GM23338 (cell line): ENCODE measurements around the gene RPH3AL. TPM values are rescaled to one million over a fixed set of nuclear protein-coding genes. Genes with fewer than 3 reads are reported as not detected.

Experiments used
- ATAC-seq: fragments of 200-7000 bp; cut with Tn5 transposase; 3 replicates; pipeline ENCODE4 v1.9.1; 2020
- DNase-seq: peaks from one replicate; pipeline ENCODE4 v3.0.0-alpha.2; 2015; ENCODE audit warnings: low spot score
- H2AFZ ChIP-seq: fragments of 200-600 bp; sonication (generic); 2 replicates; pipeline ENCODE4 v1.8.0; 2016; ENCODE audit warnings: antibody characterized with exemption, mild to moderate bottlenecking, moderate library complexity
- H3F3A ChIP-seq: fragments of 200-600 bp; sonication (generic); replicated peaks from 2 replicates; pipeline ENCODE4 v1.8.0; 2017; ENCODE audit warnings: antibody characterized with exemption, mixed run types, low read depth
- H3K27ac ChIP-seq: fragments of 200-600 bp; sonication (generic); 2 replicates; pipeline ENCODE4 v1.6.1; 2016; ENCODE audit warnings: low read depth
- H3K27me3 ChIP-seq: fragments of 200-600 bp; sonication (generic); 2 replicates; pipeline ENCODE4 v1.8.0; 2016; ENCODE audit warnings: mild to moderate bottlenecking, mixed run types, moderate library complexity; ENCODE audit not compliant: insufficient read depth
- H3K36me3 ChIP-seq: fragments of 200-600 bp; sonication (generic); 2 replicates; pipeline ENCODE4 v1.8.0; 2016; ENCODE audit warnings: mild to moderate bottlenecking; ENCODE audit not compliant: insufficient read depth
- H3K4me1 ChIP-seq: fragments of 200-600 bp; sonication (generic); 2 replicates; pipeline ENCODE4 v1.8.0; 2016; ENCODE audit warnings: mild to moderate bottlenecking, moderate library complexity; ENCODE audit not compliant: insufficient read depth
- H3K4me2 ChIP-seq: fragments of 200-600 bp; sonication (generic); 2 replicates; pipeline ENCODE4 v1.7.1; 2017; ENCODE audit warnings: mixed run types
- H3K4me3 ChIP-seq: fragments of 200-600 bp; sonication (generic); 2 replicates; pipeline ENCODE4 v1.6.1; 2016; ENCODE audit warnings: mixed run types
- H3K79me2 ChIP-seq: fragments of 200-600 bp; sonication (generic); replicated peaks from 2 replicates; pipeline ENCODE4 v1.8.0; 2017; ENCODE audit warnings: mild to moderate bottlenecking; ENCODE audit not compliant: insufficient read depth
- H3K9me2 ChIP-seq: fragments of 200-600 bp; sonication (generic); 2 replicates; pipeline ENCODE4 v1.8.0; 2017; ENCODE audit not compliant: insufficient read depth
- H4K20me1 ChIP-seq: fragments of 200-600 bp; sonication (generic); replicated peaks from 2 replicates; pipeline ENCODE4 v1.8.0; 2017; ENCODE audit warnings: mild to moderate bottlenecking; ENCODE audit not compliant: insufficient read depth
- H3K27ac Mint-ChIP-seq: 2 replicates; pipeline ENCODE4 v1.8.0; 2020; ENCODE audit warnings: inconsistent platforms, mild to moderate bottlenecking, moderate library complexity, mixed read lengths
- H3K27me3 Mint-ChIP-seq: 3 replicates; pipeline ENCODE4 v1.8.0; 2022; ENCODE audit warnings: low read depth, mild to moderate bottlenecking, moderate library complexity, mixed read lengths, inconsistent platforms; ENCODE audit not compliant: insufficient read depth, poor library complexity
- H3K36me3 Mint-ChIP-seq: 3 replicates; pipeline ENCODE4 v1.8.0; 2021; ENCODE audit warnings: low read depth, mild to moderate bottlenecking, inconsistent platforms, moderate library complexity, mixed read lengths
- H3K4me1 Mint-ChIP-seq: 3 replicates; pipeline ENCODE4 v1.8.0; 2020; ENCODE audit warnings: mild to moderate bottlenecking, inconsistent platforms, mixed read lengths
- H3K4me3 Mint-ChIP-seq: 3 replicates; pipeline ENCODE4 v1.8.0; 2021; ENCODE audit warnings: moderate library complexity, mild to moderate bottlenecking, inconsistent platforms, mixed read lengths
- H3K9me3 Mint-ChIP-seq: 3 replicates; pipeline ENCODE4 v1.8.0; 2020; ENCODE audit warnings: moderate library complexity, mild to moderate bottlenecking, inconsistent platforms, mixed read lengths
- CREB1 ChIP-seq: fragments of 250-450 bp; sonication (Bioruptor Pico); IDR thresholded peaks from 2 replicates; pipeline ENCODE4 v1.5.0; 2020; ENCODE audit warnings: low read depth, mild to moderate bottlenecking, moderate library complexity
- CTCF ChIP-seq, 2 experiments: fragments of 200-600 bp in 1 of 2; sonication (generic) in 1 of 2; conservative IDR thresholded peaks; 2 replicates each; pipeline versions ENCODE4 v1.5.1 to v1.6.1; 2016 to 2017; ENCODE audit warnings: antibody characterized with exemption in 2 of 2, low read depth in 2 of 2, mild to moderate bottlenecking in 2 of 2, moderate library complexity in 1 of 2
- ETS1 ChIP-seq: IDR thresholded peaks from 2 replicates; pipeline ENCODE4 v1.6.1; 2016; ENCODE audit warnings: antibody characterized with exemption
- EZH2 ChIP-seq: fragments of 200-600 bp; sonication (generic); IDR thresholded peaks from one replicate; pipeline ENCODE4 v1.8.0; 2017; ENCODE audit warnings: antibody characterized with exemption, mild to moderate bottlenecking, low read depth; ENCODE audit not compliant: unreplicated experiment
- EZH2phosphoT487 ChIP-seq: fragments of 200-600 bp; sonication (generic); IDR thresholded peaks from one replicate; pipeline ENCODE4 v1.8.1; 2018; ENCODE audit warnings: antibody characterized with exemption; ENCODE audit not compliant: unreplicated experiment
- JUNB ChIP-seq: IDR thresholded peaks from one replicate; pipeline ENCODE4 v1.6.1; 2016; ENCODE audit warnings: antibody characterized with exemption; ENCODE audit not compliant: unreplicated experiment
- NANOG ChIP-seq: IDR thresholded peaks from 2 replicates; pipeline ENCODE4 v1.6.1; 2016; ENCODE audit warnings: antibody characterized with exemption, borderline replicate concordance
- POLR2AphosphoS5 ChIP-seq: IDR thresholded peaks from 2 replicates; pipeline ENCODE4 v1.6.1; 2016; ENCODE audit warnings: antibody characterized with exemption, low read depth
- REST ChIP-seq: IDR thresholded peaks from one replicate; pipeline ENCODE4 v1.6.1; 2018; ENCODE audit warnings: antibody characterized with exemption; ENCODE audit not compliant: unreplicated experiment
- STAT1 ChIP-seq: IDR thresholded peaks from one replicate; pipeline ENCODE4 v1.6.1; 2016; ENCODE audit warnings: antibody characterized with exemption; ENCODE audit not compliant: unreplicated experiment
- ZNF114 ChIP-seq: fragments of 250-450 bp; sonication (Bioruptor Pico); IDR thresholded peaks from 2 replicates; pipeline ENCODE4 v1.5.0; 2020; ENCODE audit warnings: mild to moderate bottlenecking, moderate library complexity
- ZNF331 ChIP-seq: fragments of 250-450 bp; sonication (Bioruptor Pico); IDR thresholded peaks from 2 replicates; pipeline ENCODE4 v1.5.0; 2020; ENCODE audit warnings: low read depth, mild to moderate bottlenecking, moderate library complexity
- polyA plus RNA-seq: library from polyadenylated mRNA; unstranded; fragments of >200 nt; fragmentation: Nextera tagmentation; extraction: Ambion mirVana; gene quantifications from 2 replicates; pipeline ENCODE4 v1.2.1, GENCODE V29; 2016
- total RNA-seq: library from RNA; depleted of rRNA; stranded (reverse); fragments of >200 nt; shearing (Covaris generic); gene quantifications from 2 replicates; pipeline ENCODE4 v1.2.3, GENCODE V29; 2014
- TF ChIP-seq, protein P1 (sequence below): fragments of 250-450 bp; sonication (Bioruptor Pico); IDR thresholded peaks from 2 replicates; pipeline ENCODE4 v1.5.0; 2020; ENCODE audit warnings: mild to moderate bottlenecking, moderate library complexity

RPH3AL gene
- total and polyA plus RNA-seq, 2 experiments from 2014 or later = 2.7 to 6.3 TPM

- no peaks in the 10 kb centered on the region for H3F3A ChIP-seq
- no peak overlapping the region for H3K27ac Mint-ChIP-seq
- H3K4me1 Mint-ChIP-seq = peaks cover 24% of the 10 kb centered on the region
- no peaks in the 10 kb centered on the region for H3K27me3 ChIP-seq
- TF ChIP-seq STAT1 = no peak
- no peak for TF ChIP-seq POLR2AphosphoS5
- TF ChIP-seq CREB1 (CRISPR knock-in tag) = no peak
- no peak for TF ChIP-seq EZH2
- no peak for TF ChIP-seq REST
- TF ChIP-seq ZNF114 (CRISPR knock-in tag) = no peak
- TF ChIP-seq NANOG = no peak
- TF ChIP-seq ZNF331 (CRISPR knock-in tag) = no peak
- no peak for TF ChIP-seq EZH2phosphoT487
- no peak for TF ChIP-seq CTCF (conservative IDR thresholded peaks at IDR 0.05; ENCODE audit: low read depth in 2 of 2)
- TF ChIP-seq JUNB = no peak
- TF ChIP-seq ETS1 = no peak
- TF ChIP-seq, protein P1, sequence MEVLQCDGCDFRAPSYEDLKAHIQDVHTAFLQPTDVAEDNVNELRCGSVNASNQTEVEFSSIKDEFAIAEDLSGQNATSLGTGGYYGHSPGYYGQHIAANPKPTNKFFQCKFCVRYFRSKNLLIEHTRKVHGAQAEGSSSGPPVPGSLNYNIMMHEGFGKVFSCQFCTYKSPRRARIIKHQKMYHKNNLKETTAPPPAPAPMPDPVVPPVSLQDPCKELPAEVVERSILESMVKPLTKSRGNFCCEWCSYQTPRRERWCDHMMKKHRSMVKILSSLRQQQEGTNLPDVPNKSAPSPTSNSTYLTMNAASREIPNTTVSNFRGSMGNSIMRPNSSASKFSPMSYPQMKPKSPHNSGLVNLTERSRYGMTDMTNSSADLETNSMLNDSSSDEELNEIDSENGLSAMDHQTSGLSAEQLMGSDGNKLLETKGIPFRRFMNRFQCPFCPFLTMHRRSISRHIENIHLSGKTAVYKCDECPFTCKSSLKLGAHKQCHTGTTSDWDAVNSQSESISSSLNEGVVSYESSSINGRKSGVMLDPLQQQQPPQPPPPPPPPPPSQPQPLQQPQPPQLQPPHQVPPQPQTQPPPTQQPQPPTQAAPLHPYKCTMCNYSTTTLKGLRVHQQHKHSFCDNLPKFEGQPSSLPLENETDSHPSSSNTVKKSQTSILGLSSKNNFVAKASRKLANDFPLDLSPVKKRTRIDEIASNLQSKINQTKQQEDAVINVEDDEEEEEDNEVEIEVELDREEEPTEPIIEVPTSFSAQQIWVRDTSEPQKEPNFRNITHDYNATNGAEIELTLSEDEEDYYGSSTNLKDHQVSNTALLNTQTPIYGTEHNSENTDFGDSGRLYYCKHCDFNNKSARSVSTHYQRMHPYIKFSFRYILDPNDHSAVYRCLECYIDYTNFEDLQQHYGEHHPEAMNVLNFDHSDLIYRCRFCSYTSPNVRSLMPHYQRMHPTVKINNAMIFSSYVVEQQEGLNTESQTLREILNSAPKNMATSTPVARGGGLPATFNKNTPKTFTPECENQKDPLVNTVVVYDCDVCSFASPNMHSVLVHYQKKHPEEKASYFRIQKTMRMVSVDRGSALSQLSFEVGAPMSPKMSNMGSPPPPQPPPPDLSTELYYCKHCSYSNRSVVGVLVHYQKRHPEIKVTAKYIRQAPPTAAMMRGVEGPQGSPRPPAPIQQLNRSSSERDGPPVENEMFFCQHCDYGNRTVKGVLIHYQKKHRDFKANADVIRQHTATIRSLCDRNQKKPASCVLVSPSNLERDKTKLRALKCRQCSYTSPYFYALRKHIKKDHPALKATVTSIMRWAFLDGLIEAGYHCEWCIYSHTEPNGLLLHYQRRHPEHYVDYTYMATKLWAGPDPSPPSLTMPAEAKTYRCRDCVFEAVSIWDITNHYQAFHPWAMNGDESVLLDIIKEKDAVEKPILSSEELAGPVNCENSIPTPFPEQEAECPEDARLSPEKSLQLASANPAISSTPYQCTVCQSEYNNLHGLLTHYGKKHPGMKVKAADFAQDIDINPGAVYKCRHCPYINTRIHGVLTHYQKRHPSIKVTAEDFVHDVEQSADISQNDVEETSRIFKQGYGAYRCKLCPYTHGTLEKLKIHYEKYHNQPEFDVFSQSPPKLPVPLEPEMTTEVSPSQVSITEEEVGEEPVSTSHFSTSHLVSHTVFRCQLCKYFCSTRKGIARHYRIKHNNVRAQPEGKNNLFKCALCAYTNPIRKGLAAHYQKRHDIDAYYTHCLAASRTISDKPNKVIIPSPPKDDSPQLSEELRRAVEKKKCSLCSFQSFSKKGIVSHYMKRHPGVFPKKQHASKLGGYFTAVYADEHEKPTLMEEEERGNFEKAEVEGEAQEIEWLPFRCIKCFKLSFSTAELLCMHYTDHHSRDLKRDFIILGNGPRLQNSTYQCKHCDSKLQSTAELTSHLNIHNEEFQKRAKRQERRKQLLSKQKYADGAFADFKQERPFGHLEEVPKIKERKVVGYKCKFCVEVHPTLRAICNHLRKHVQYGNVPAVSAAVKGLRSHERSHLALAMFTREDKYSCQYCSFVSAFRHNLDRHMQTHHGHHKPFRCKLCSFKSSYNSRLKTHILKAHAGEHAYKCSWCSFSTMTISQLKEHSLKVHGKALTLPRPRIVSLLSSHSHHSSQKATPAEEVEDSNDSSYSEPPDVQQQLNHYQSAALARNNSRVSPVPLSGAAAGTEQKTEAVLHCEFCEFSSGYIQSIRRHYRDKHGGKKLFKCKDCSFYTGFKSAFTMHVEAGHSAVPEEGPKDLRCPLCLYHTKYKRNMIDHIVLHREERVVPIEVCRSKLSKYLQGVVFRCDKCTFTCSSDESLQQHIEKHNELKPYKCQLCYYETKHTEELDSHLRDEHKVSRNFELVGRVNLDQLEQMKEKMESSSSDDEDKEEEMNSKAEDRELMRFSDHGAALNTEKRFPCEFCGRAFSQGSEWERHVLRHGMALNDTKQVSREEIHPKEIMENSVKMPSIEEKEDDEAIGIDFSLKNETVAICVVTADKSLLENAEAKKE (CRISPR knock-in tag) = no peak
- no peaks in the 10 kb centered on the region for H3K9me2 ChIP-seq
- no peak overlapping the region for H2AFZ ChIP-seq
- no peak overlapping the region for H3K4me2 ChIP-seq
- H3K27ac ChIP-seq = no peak overlapping the region
- no peaks in the 10 kb centered on the region; the same call in 2 of the 3 replicates for H3K9me3 Mint-ChIP-seq
- no peaks in the 10 kb centered on the region for H3K36me3 ChIP-seq
- DNase-seq = no peak
- no peaks in the 10 kb centered on the region for H3K79me2 ChIP-seq
- no peak overlapping the region for H3K4me3 Mint-ChIP-seq
- no peaks in the 10 kb centered on the region for H3K36me3 Mint-ChIP-seq
- H3K4me1 ChIP-seq = no peaks in the 10 kb centered on the region
- peaks cover 19% of the 10 kb centered on the region for H3K27me3 Mint-ChIP-seq
- H4K20me1 ChIP-seq = no peaks in the 10 kb centered on the region
- H3K4me3 ChIP-seq = no peak overlapping the region
- ATAC-seq = peak; percentile 42
These were observed 124.5 kb downstream of the RPH3AL start for GRCh38 chr17:227946-228615.
